IMR-90 (cell line): Measurements from ENCODE around the gene SLC6A11. TPM values are rescaled to one million over a fixed set of nuclear protein-coding genes. Genes with fewer than 3 reads are reported as not detected.

Experiments
- ATAC-seq: fragments of 200-7000 bp; cut with Tn5 transposase; 2 replicates; pipeline ENCODE4 v1.9.1; 2020; ENCODE audit warnings: low read depth, mild to moderate bottlenecking, moderate library complexity
- BruUV-seq: library from RNA; stranded (reverse); fragments of 400-500 nt; replicated peaks from 2 replicates; lab custom pipeline; 2021; lab: Mats Ljungman, UMichigan
- CTCF ChIA-PET: fragments of 300-600 bp; formaldehyde crosslinking; extraction: SDS; loops from one replicate; lab custom pipeline; 2021; ENCODE audit warnings: antibody characterized with exemption; lab: Yijun Ruan, JAX
- POLR2A ChIA-PET: fragments of 300-600 bp; sonication (Branson Sonifier 250); formaldehyde crosslinking; loops from one replicate; lab custom pipeline; 2022; ENCODE audit warnings: antibody characterized with exemption; ENCODE audit not compliant: unreplicated experiment; lab: Charles Lee
- DNase-seq: peaks from one replicate; pipeline ENCODE4 v3.0.0; 2013
- H2AFZ ChIP-seq: replicated peaks from 2 replicates; pipeline ENCODE3; 2013; ENCODE audit warnings: low read length, mild to moderate bottlenecking; ENCODE audit not compliant: poor library complexity
- H2AK5ac ChIP-seq: 2 replicates; pipeline ENCODE4 v1.6.1; 2013; ENCODE audit warnings: low read depth, low read length, inconsistent platforms
- H2AK9ac ChIP-seq: replicated peaks from 2 replicates; pipeline ENCODE3; 2013; ENCODE audit warnings: mild to moderate bottlenecking, low read depth, low read length, moderate library complexity; ENCODE audit not compliant: poor library complexity
- H2BK120ac ChIP-seq: 2 replicates; pipeline ENCODE4 v1.6.1; 2013; ENCODE audit warnings: low read depth, low read length, inconsistent platforms
- H2BK15ac ChIP-seq: 3 replicates; pipeline ENCODE4 v1.6.1; 2013; ENCODE audit warnings: low read depth, low read length, inconsistent platforms
- H2BK20ac ChIP-seq: 2 replicates; pipeline ENCODE4 v1.6.1; 2013; ENCODE audit warnings: low read depth, mild to moderate bottlenecking, inconsistent platforms, low read length, moderate library complexity
- H2BK5ac ChIP-seq: 2 replicates; pipeline ENCODE4 v1.6.1; 2013; ENCODE audit warnings: mild to moderate bottlenecking, low read depth, low read length, inconsistent platforms; ENCODE audit not compliant: poor library complexity, severe bottlenecking
- H3K14ac ChIP-seq: replicated peaks from 2 replicates; pipeline ENCODE4 v1.6.1; 2013; ENCODE audit warnings: low read depth, low read length, inconsistent platforms
- H3K18ac ChIP-seq: 2 replicates; pipeline ENCODE4 v1.6.1; 2013; ENCODE audit warnings: low read depth, low read length, control low read depth
- H3K23ac ChIP-seq: 2 replicates; pipeline ENCODE4 v1.6.1; 2013; ENCODE audit warnings: low read depth, low read length, inconsistent platforms
- H3K27ac ChIP-seq: 2 replicates; pipeline ENCODE4 v1.5.1; 2013; ENCODE audit warnings: mild to moderate bottlenecking, control low read depth, low read length; ENCODE audit not compliant: insufficient read depth
- H3K27me3 ChIP-seq: 2 replicates; pipeline ENCODE4 v1.6.1; 2013; ENCODE audit warnings: low read length; ENCODE audit not compliant: control insufficient read depth, insufficient read depth
- H3K36me3 ChIP-seq: 2 replicates; pipeline ENCODE4 v1.6.1; 2013; ENCODE audit warnings: low read length, mixed read lengths; ENCODE audit not compliant: control insufficient read depth, insufficient read depth
- H3K4ac ChIP-seq: 2 replicates; pipeline ENCODE4 v1.6.1; 2013; ENCODE audit warnings: low read depth, low read length, inconsistent platforms
- H3K4me1 ChIP-seq: 2 replicates; pipeline ENCODE4 v1.6.1; 2013; ENCODE audit warnings: low read length, mixed read lengths; ENCODE audit not compliant: control insufficient read depth, insufficient read depth
- H3K4me2 ChIP-seq: 2 replicates; pipeline ENCODE4 v1.6.1; 2013; ENCODE audit warnings: low read depth, mild to moderate bottlenecking, control low read depth, low read length, moderate library complexity
- H3K4me3 ChIP-seq: 2 replicates; pipeline ENCODE4 v1.5.1; 2013; ENCODE audit warnings: low read depth, mild to moderate bottlenecking, control low read depth, low read length, moderate library complexity; ENCODE audit not compliant: insufficient read depth
- H3K56ac ChIP-seq: 2 replicates; pipeline ENCODE4 v1.6.1; 2013; ENCODE audit warnings: low read length, inconsistent platforms; ENCODE audit not compliant: insufficient read depth; ENCODE audit errors: extremely low read depth
- H3K79me1 ChIP-seq, 2 experiments: 2 replicates each; pipeline ENCODE4 v1.6.1; 2013; ENCODE audit warnings: low read length in 2 of 2, inconsistent platforms in 1 of 2, low read depth in 1 of 2
- H3K9ac ChIP-seq: 2 replicates; pipeline ENCODE4 v1.6.1; 2013; ENCODE audit warnings: low read depth, low read length, control low read depth
- H3K9me1 ChIP-seq: 2 replicates; pipeline ENCODE4 v1.6.1; 2013; ENCODE audit warnings: low read length, inconsistent platforms; ENCODE audit not compliant: insufficient read depth
- H3K9me3 ChIP-seq: 2 replicates; pipeline ENCODE4 v1.6.1; 2013; ENCODE audit warnings: low read length; ENCODE audit not compliant: control insufficient read depth, insufficient read depth
- H4K20me1 ChIP-seq: 2 replicates; pipeline ENCODE4 v1.6.1; 2013; ENCODE audit warnings: low read length, inconsistent platforms; ENCODE audit not compliant: insufficient read depth
- H4K5ac ChIP-seq: 2 replicates; pipeline ENCODE4 v1.6.1; 2013; ENCODE audit warnings: mild to moderate bottlenecking, low read depth, low read length, control low read depth
- H4K8ac ChIP-seq, 2 experiments: 2 replicates each; pipeline ENCODE4 v1.6.1; 2013; ENCODE audit warnings: low read depth in 2 of 2, low read length in 2 of 2, control low read depth in 1 of 2, inconsistent platforms in 1 of 2
- H4K91ac ChIP-seq: 2 replicates; pipeline ENCODE4 v1.6.1; 2013; ENCODE audit warnings: low read depth, low read length, inconsistent platforms; ENCODE audit not compliant: insufficient read depth
- CTCF ChIP-seq: conservative IDR thresholded peaks from 2 replicates; pipeline ENCODE4 v1.5.1; 2012; ENCODE audit warnings: mild to moderate bottlenecking, low read depth, low read length, improper control_type of control experiment
- RAD21 ChIP-seq: IDR thresholded peaks from 2 replicates; pipeline ENCODE4 v1.6.1; 2012; ENCODE audit warnings: low read length, improper control_type of control experiment
- WGBS, 2 experiments: methylation state at CpG; one replicate each; pipeline versions ENCODE4 v1.1.5 to v1.1.7; 2013; ENCODE audit warnings: missing lambda C conversion rate in 2 of 2; ENCODE audit not compliant: insufficient read length in 1 of 2; ENCODE audit errors: extremely low coverage in 2 of 2; 5-methylcytosine and 5-hydroxymethylcytosine counted together
- dilution Hi-C: fragments of 300-500 bp; cut with HindIII; formaldehyde crosslinking; loops from one replicate; pipeline ENCODE4 v1.14.3; 2018; ENCODE audit warnings: low sequenced_read_pairs; ENCODE audit not compliant: unreplicated experiment
- in situ Hi-C: fragments of 300-500 bp; cut with MboI; formaldehyde crosslinking; loops from 3 replicates; pipeline ENCODE4 v1.14.3; 2019; ENCODE audit warnings: low sequenced_read_pairs, inconsistent platforms, mixed read lengths
- intact Hi-C: fragments of 100-400 bp; cut with micrococcal nuclease; formaldehyde crosslinking; loops from 2 replicates; pipeline ENCODE4 v1.10.0; 2022
- polyA plus RNA-seq, 3 experiments: library from polyadenylated mRNA; depleted of rRNA; stranded (reverse); fragments of >200 nt; gene quantifications; 2 replicates each; pipeline ENCODE4 v1.2.3, GENCODE V29; 2012; ENCODE audit warnings: low replicate concordance in 1 of 3
- total RNA-seq: library from RNA; depleted of rRNA; stranded (reverse); fragments of >200 nt; gene quantifications from 2 replicates; pipeline ENCODE4 v1.2.3, GENCODE V29; 2012

SLC6A11 gene
- total and polyA plus RNA-seq, 2 of the 4 experiments (the other 2 are of a cell fraction) = not detected

GRCh38 chr3:10962481-10963036 is 146.5 kb downstream of the SLC6A11 start:
- Histone ChIP-seq H2BK20ac (no peak overlapping the region), H3K4me1 (no peaks in the 10 kb centered on the region), H3K56ac (no peak overlapping the region), H4K8ac (no peak overlapping the region), H2AK9ac (no peak overlapping the region), H2AK5ac (no peak overlapping the region), H3K14ac (no peak overlapping the region), H4K20me1 (0 out of 2 replicates have a peak, but pooled peaks cover 4% of the 10 kb centered on the region), H3K36me3 (no peaks in the 10 kb centered on the region), H4K91ac (no peak overlapping the region), H3K27me3 (peaks cover 17% of the 10 kb centered on the region), H2AFZ (no peak overlapping the region), H3K4me3 (no peak overlapping the region), H2BK15ac (no peak overlapping the region), H3K9ac (no peak overlapping the region), H3K79me1 (no peaks in the 10 kb centered on the region), H3K9me1 (no peaks in the 10 kb centered on the region), H2BK5ac (no peak overlapping the region), H4K5ac (no peak overlapping the region), H3K4me2 (no peak overlapping the region), H3K9me3 (no peaks in the 10 kb centered on the region), H3K4ac (no peak overlapping the region), H3K23ac (no peak overlapping the region), H3K27ac (no peak overlapping the region), H2BK120ac (no peak overlapping the region), H3K18ac (no peak overlapping the region)
- WGBS, 2 experiments = no CpG with 5 or more reads among the region's 5 CpGs
- in situ Hi-C loops = no loop called here
- dilution Hi-C loops = no loop called here
- intact Hi-C loops = no loop called here
- no peak for TF ChIP-seq CTCF
- TF ChIP-seq RAD21 = no peak
- BruUV-seq = no TSS peak
- ChIA-PET POLR2A (no interaction called here), CTCF (interaction anchor here (1.2 kb wide), 1 partner anchor 20 kb away, joined by 3 read pairs; no protein-coding TSS in a partner anchor)
- no peak for DNase-seq
- no peak for ATAC-seq
